Panc1 (cell line): ENCODE results near the gene PDCD1. TPM values are rescaled to one million over a fixed set of nuclear protein-coding genes. Genes with fewer than 3 reads are reported as not detected.

Experiments
- ATAC-seq: fragments of 200-7000 bp; cut with Tn5 transposase; 2 replicates; pipeline ENCODE4 v1.9.1; 2020; ENCODE audit warnings: mild to moderate bottlenecking, moderate library complexity
- BruUV-seq: library from RNA; stranded (reverse); fragments of 400-500 nt; replicated peaks from 2 replicates; lab custom pipeline; 2021; lab: Mats Ljungman, UMichigan
- CTCF ChIA-PET: fragments of 300-600 bp; sonication (Branson Sonifier 250); formaldehyde crosslinking; loops from one replicate; lab custom pipeline; 2022; ENCODE audit warnings: antibody characterized with exemption; lab: Charles Lee
- POLR2A ChIA-PET: fragments of 300-600 bp; sonication (Branson Sonifier 250); formaldehyde crosslinking; loops from one replicate; lab custom pipeline; 2022; ENCODE audit warnings: antibody characterized with exemption; lab: Charles Lee
- DNase-seq: peaks from one replicate; pipeline ENCODE4 v3.0.0-alpha.2; 2010; ENCODE audit warnings: low read depth, low spot score
- H3K27ac ChIP-seq: 2 replicates; pipeline ENCODE4 v1.5.1; 2011; ENCODE audit warnings: mild to moderate bottlenecking, low read length, inconsistent platforms
- H3K27me3 ChIP-seq: fragments of 200-500 bp; sonication (Bioruptor generic); 2 replicates; pipeline ENCODE4 v1.6.0; 2014; ENCODE audit warnings: low read length, inconsistent platforms; ENCODE audit not compliant: control insufficient read depth, insufficient read depth
- H3K36me3 ChIP-seq: fragments of 200-500 bp; sonication (Bioruptor generic); 2 replicates; pipeline ENCODE4 v1.5.1; 2014; ENCODE audit warnings: inconsistent platforms, mild to moderate bottlenecking, low read length, moderate library complexity; ENCODE audit not compliant: control insufficient read depth, insufficient read depth
- H3K4me1 ChIP-seq: 2 replicates; pipeline ENCODE4 v1.5.1; 2011; ENCODE audit warnings: inconsistent platforms, mild to moderate bottlenecking, low read length, moderate library complexity; ENCODE audit not compliant: control insufficient read depth, insufficient read depth
- H3K4me3 ChIP-seq, 2 experiments: 2 replicates each; pipeline ENCODE4 v1.5.1; 2011 to 2012; ENCODE audit warnings: low read depth in 2 of 2, low read length in 2 of 2, mild to moderate bottlenecking in 2 of 2, inconsistent platforms in 1 of 2, moderate library complexity in 1 of 2
- H3K9me3 ChIP-seq: fragments of 200-500 bp; sonication (Bioruptor generic); 2 replicates; pipeline ENCODE4 v1.5.1; 2014; ENCODE audit warnings: low read depth, mild to moderate bottlenecking, inconsistent platforms, low read length, moderate library complexity; ENCODE audit not compliant: control insufficient read depth, insufficient read depth
- CTCF ChIP-seq: fragments of 450-650 bp; IDR thresholded peaks from 2 replicates; pipeline ENCODE4 v1.5.1; 2017; ENCODE audit warnings: mild to moderate bottlenecking
- POLR2AphosphoS5 ChIP-seq: IDR thresholded peaks from 2 replicates; pipeline ENCODE4 v1.6.1; 2012; ENCODE audit warnings: mild to moderate bottlenecking, low read depth, low read length, moderate library complexity
- REST ChIP-seq, 2 experiments: IDR thresholded peaks; 2 replicates each; pipeline ENCODE4 v1.6.1; 2011 to 2012; ENCODE audit warnings: low read depth in 2 of 2, control low read depth in 1 of 2, low read length in 1 of 2, mild to moderate bottlenecking in 1 of 2, moderate library complexity in 1 of 2; ENCODE audit not compliant: insufficient read depth in 1 of 2
- SIN3A ChIP-seq: IDR thresholded peaks from 2 replicates; pipeline ENCODE4 v1.6.1; 2012; ENCODE audit warnings: low read depth, mild to moderate bottlenecking, low read length, moderate library complexity, borderline replicate concordance; ENCODE audit not compliant: insufficient read depth
- TCF7L2 ChIP-seq: IDR thresholded peaks from 2 replicates; pipeline ENCODE4 v1.6.1; 2011; ENCODE audit warnings: mild to moderate bottlenecking, low read depth, low read length, inconsistent platforms
- in situ Hi-C: cut with HindIII; loops from 2 replicates; pipeline ENCODE4 v1.10.0; 2016; ENCODE audit warnings: low sequenced_read_pairs, low pct_unique_long_range_greater_than_20kb
- intact Hi-C: fragments of 100-400 bp; cut with micrococcal nuclease; formaldehyde crosslinking; loops from one replicate; pipeline ENCODE4 v1.10.0; 2022; ENCODE audit not compliant: unreplicated experiment
- total RNA-seq: library from RNA; stranded (reverse); gene quantifications from one replicate; pipeline ENCODE4 v1.2.1, GENCODE V29; 2021; ENCODE audit not compliant: unreplicated experiment

Gene PDCD1
- total RNA-seq, 1 experiment from 2014 or later, result 0.15 TPM

DNA sequence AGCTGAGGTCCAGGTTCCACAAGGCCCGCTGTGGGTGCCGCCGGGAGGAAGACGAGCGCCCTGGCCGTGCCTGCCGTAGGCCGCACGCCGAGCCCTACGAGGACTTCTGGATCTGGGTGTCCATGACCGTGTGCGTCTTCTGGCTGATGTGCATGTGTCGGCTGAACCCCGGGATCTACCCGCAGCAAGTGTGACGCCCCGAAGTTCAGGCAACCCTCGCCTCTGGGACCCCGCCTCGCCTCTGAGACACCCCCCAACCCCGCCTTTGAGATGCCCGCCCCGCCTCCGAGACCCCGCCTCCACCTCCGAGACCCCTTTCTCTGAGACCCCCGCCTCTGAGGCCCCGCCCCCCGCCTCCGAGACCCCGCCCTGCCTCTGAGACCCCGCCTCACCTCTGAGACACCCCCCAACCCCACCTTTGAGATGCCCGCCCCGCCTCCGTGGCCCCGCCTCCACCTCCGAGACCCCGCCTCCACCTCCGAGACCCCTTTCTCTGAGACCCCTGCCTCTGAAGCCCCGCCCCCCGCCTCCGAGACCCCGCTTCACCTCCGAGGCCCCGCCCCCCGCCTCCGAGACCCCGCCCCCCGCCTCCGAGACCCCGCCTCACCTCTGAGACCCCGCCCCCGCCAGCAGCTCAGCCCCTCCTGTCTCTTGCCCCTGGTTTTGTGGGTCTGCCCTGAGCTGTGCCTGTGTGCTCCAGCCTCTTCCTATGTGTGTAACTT is 14.5 kb upstream of the PDCD1 start:
- CTCF ChIA-PET, result no interaction called here
- DNase-seq (no peak), ATAC-seq (no peak)
- BruUV-seq, result no TSS peak
- Histone ChIP-seq H3K9me3 (no peaks in the 10 kb centered on the region), H3K27ac (no peak overlapping the region), H3K36me3 (no peaks in the 10 kb centered on the region), H3K4me1 (peaks cover 10% of the 10 kb centered on the region; the same call in 1 of the 2 replicates), H3K4me3 (no peak overlapping the region), H3K27me3 (no peaks in the 10 kb centered on the region)
- POLR2A ChIA-PET, result no interaction called here
- no peak for TF ChIP-seq SIN3A
- TF ChIP-seq CTCF, result no peak
- no peak for TF ChIP-seq REST (IDR thresholded peaks at IDR 0.05; ENCODE audit: insufficient read depth in 1 of 2, low read depth in 2 of 2, low read length in 1 of 2)
- TF ChIP-seq TCF7L2, result no peak
- no peak for TF ChIP-seq POLR2AphosphoS5
- in situ Hi-C loops, result no loop called here
- intact Hi-C loops, result loop anchor here (10.0 kb wide), 1 partner anchor 138 kb away; the partner anchor contains the start of gene D2HGDH

GRCh38 chr2:241872313-241872642 is 13.6 kb upstream of the PDCD1 start:
- Histone ChIP-seq H3K27ac (no peak overlapping the region), H3K4me3 (no peak overlapping the region), H3K4me1 (peaks cover 9% of the 10 kb centered on the region; the same call in 1 of the 2 replicates), H3K27me3 (no peaks in the 10 kb centered on the region), H3K9me3 (no peaks in the 10 kb centered on the region), H3K36me3 (no peaks in the 10 kb centered on the region)
- DNase-seq (no peak), ATAC-seq (no peak)
- POLR2A ChIA-PET, result interaction anchor here (0.6 kb wide), 1 partner anchor 174 kb away, joined by 3 read pairs; no protein-coding TSS in a partner anchor
- TF ChIP-seq POLR2AphosphoS5 (no peak), CTCF (no peak), TCF7L2 (no peak), SIN3A (no peak), REST (IDR thresholded peaks at IDR 0.05; ENCODE audit: insufficient read depth in 1 of 2, low read depth in 2 of 2, low read length in 1 of 2) (no peak)
- in situ Hi-C loops, result no loop called here
- intact Hi-C loops, result loop anchor here (10.0 kb wide), 1 partner anchor 137 kb away; the partner anchor contains the start of gene D2HGDH
- CTCF ChIA-PET, result no interaction called here
- BruUV-seq, result no TSS peak
